Lower leg skin (tissue), 3 donors: ENCODE data around the gene PABPC1L.

Source experiments
- POLR2A ChIP-seq, 2 donors: fragments of 450-650 bp; IDR thresholded peaks; one replicate each; pipeline ENCODE4 v1.6.1; 2016 to 2017; ENCODE audit warnings: antibody characterized with exemption in 2 of 2, mild to moderate bottlenecking in 1 of 2, moderate library complexity in 1 of 2
- TF ChIP-seq, protein P1 (sequence below), 3 donors: fragments of 450-650 bp; IDR thresholded peaks; one replicate each; pipeline ENCODE4 v1.5.1; 2016; ENCODE audit warnings: antibody characterized with exemption in 3 of 3, mild to moderate bottlenecking in 3 of 3, moderate library complexity in 2 of 3

DNA sequence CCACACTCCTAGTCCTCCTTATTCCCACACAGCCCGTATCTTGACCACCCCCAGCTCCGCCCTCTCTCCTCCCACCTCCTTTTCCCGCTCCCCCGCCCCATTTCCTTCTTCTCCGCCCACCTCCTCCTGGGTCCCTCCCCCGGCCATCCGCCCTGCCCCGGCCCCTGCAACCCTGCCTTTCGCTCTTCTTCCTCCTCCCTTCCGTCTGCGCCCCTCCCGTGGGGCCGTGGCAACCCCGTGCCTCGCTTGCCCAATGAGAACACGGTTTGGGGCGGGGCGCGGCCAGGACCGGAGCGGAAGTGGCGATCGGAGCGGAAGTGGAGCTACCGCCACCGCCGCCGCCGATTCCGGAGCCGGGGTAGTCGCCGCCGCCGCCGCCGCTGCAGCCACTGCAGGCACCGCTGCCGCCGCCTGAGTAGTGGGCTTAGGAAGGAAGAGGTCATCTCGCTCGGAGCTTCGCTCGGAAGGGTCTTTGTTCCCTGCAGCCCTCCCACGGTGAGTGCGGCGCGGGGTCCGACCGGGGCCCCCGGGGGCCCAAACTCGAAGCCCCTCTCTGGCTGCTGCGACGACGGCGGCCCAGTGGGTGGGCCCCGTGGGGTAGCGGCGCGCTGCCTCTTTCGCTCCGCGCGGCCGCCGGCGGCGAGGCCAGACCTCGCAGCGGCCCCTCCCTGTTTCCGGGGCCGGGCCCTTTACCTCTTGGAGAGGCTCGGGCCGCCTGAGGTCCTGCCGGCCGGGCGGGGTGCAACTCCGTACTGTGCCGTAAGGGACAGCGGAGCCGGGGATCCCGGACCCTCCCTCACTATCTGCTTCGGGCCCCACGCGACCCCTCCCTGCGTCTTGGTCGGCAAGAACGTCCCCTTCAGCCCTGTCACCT is 24.2 kb upstream of the PABPC1L start, which contains the start of gene YWHAB:
- no peak for TF ChIP-seq POLR2A (IDR thresholded peaks at IDR 0.05)
- TF ChIP-seq, protein P1, sequence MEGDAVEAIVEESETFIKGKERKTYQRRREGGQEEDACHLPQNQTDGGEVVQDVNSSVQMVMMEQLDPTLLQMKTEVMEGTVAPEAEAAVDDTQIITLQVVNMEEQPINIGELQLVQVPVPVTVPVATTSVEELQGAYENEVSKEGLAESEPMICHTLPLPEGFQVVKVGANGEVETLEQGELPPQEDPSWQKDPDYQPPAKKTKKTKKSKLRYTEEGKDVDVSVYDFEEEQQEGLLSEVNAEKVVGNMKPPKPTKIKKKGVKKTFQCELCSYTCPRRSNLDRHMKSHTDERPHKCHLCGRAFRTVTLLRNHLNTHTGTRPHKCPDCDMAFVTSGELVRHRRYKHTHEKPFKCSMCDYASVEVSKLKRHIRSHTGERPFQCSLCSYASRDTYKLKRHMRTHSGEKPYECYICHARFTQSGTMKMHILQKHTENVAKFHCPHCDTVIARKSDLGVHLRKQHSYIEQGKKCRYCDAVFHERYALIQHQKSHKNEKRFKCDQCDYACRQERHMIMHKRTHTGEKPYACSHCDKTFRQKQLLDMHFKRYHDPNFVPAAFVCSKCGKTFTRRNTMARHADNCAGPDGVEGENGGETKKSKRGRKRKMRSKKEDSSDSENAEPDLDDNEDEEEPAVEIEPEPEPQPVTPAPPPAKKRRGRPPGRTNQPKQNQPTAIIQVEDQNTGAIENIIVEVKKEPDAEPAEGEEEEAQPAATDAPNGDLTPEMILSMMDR (IDR thresholded peaks at IDR 0.05), result no peak
